GM19240 (cell line): ENCODE data around the gene PIWIL4.
"Not testable (repeated sequence)": the region's sequence is repeated elsewhere in the genome, so short reads cannot be mapped to it uniquely, and the experiment has no call there.

Experiments
- DNase-seq: peaks from one replicate; pipeline ENCODE4 v3.0.0; 2011; ENCODE audit warnings: low spot score; ENCODE audit not compliant: insufficient read length

PIWIL4 gene

DNA sequence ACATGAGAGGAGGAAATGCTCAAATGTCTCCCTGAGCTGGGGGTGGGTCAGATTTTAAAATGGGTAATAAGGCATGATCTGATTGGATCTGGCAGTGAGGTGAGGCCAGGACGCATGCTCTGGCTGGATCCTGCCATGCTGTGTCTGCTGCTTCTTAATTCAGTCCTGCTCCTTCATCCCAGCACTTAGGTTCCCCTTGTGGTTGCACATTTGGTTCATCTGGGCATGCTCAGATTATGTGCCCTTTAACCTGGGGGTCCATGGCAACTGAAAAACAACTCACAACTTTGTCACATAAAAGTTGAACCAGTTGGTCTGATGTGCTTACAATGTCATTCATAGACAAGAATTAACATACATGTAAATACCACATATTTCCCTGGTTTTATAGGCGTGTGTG is 67.9 kb downstream of the PIWIL4 start:
- no peak for DNase-seq

DNA sequence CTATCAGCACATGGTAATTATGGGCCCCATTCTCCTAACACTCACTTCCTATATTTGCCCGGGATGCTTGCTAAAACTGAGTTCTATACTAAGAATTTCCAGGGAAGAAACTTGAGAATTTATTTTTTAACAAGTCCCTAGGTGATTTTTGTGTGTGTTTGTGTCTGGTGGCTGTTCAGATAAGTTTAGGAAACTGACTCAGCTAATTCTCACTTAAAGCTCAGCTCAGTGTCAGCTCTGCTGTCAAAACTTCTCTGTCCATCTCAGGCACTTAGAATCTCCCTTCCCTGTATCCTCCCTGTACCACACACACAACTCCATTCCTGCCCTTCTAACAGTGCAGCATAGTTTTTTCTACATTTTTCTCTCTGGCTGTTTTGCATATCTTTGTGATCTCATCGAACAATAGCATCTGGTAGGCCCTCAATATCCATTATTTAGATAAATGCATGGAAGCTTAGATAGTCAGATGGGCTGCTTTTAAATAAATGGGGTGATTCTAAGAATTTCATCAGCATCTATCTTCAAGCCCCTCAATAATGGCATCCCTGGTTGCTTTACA is 69.3 kb downstream of the PIWIL4 start:
- DNase-seq: no peak

DNA sequence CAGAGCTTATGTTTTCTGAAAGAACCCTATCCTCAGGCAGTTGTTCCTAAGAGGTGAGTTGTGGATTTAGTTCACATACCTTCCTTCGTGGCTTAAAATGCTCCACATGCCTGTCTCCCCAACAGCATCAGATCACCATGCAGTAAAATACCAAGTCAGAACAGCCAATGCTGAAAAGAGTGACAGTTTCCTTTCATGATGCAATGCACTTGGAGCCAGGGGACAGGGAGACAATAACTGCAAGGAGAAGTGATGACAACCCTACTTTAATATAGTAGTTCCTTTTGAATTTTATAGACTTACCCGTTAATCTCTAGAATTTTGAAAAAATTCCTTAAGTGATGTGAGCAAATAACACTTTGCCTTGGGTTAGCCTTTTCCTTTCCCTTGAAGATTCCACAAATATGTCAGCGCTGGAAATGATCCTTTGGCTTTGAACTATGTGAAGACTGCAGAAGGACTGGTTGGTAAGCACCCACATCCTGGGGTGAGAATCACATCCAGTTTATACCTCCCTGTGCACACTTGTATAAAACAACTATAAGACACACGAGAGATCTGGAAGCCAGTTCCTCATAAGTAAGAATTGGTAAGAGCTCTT is 71.2 kb downstream of the PIWIL4 start:
- DNase-seq: no peak

DNA sequence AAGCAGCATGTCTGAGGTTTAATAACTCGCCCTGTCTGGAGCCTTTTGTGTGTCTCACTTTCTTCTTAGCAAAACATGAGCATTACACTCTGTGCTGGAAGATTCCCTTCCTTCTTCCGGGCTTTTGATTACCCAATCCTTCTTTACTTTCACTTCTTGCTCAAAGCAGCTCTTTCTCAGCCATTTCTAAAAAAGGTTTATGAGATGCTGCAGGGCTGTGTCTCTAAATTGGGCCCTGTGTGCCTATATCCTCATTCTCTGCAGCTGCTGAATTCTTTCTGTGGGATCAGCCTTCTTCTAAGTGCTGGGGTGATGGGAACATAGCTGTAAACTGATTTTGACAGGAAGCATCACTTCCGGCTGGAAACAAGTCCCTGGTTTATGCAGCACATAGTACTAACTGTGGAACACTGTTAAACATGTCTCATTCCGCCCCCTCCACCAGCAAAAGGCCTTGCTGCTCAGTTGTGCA is 71.8 kb downstream of the PIWIL4 start:
- no peak for DNase-seq

DNA sequence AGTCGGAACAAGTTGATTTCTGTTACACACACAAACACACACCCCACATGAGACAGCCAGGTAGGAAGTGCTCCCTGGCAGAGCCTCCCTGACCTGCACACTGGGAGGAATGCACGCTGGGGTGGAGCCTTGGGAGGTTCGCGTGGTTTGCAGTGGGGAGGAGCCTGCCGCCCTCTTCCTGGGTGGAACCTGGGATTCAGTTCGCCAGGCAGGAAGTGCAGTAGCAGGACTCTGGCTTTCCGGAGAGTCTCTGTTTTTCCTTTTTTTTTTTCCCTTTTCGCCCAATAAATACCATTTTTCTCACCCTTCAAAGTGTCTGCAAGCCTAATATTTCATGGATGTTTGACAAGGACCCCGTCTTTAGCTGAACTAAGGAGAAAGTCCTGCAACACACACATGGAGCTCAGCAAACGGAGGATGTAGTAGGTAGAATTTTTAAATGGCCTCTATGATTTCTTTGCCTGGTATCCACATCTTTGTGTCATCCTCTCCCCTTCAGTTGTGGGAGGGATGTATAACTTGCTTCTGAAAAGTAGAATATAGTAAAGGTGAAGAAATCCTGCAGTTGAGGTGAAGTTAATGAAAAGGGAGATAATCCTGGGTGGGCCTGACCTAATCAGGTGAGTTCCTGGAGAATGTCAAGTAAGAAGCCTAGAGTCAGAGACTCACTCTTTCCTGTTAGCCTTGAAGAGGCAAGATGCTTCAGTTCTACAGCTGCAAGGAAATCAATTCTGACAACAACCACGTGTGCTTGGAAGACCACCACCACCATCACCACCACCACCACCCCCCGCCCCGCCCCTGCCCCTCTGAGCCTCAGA is 72.9 kb downstream of the PIWIL4 start:
- DNase-seq: no peak

DNA sequence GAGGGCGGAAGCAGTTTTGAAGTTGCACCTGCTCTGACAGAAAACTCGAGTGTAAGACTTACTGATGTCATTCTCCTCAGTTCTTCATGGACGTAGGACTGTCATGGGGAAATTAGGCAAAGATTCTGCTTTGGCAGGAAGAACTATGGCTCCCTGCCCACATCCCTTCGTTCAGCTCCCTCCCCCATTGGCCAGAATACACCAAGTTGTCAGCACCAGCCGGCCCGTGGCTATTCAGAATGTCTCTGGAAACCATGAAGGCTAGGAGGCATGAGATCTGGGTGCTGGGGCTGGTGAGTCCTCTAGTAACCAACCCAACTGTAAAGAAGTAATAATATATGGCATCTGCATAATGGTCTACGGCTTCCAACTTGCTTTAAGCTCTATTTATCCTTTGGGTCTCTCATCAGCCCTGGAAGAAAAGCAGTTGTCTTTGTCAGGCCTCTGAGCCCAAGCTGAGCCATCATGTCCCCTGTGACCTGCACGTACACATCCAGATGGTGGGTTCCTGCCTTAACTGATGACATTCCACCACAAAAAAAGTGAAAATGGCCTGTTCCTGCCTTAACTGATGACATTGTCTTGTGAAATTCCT is 74.1 kb downstream of the PIWIL4 start:
- DNase-seq: no peak

DNA sequence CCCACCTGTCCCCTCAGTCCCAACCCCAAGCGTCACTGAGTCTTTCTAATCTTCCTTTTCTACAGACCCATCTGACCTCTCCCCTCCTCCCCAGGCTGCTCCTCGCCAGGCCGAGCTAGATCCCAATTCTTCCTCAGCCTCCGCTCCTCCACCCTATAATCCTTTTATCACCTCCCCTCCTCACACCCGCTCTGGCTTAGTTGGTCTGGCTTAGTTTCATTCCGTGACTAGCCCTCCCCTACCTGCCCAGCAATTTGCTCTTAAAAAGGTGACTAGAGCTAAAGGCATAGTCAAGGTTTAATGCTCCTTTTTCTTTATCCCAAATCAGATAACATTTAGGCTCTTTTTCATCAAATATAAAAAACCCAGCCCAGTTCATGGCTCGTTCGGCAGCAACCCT is 76.0 kb downstream of the PIWIL4 start:
- DNase-seq: not testable (repeated sequence)

DNA sequence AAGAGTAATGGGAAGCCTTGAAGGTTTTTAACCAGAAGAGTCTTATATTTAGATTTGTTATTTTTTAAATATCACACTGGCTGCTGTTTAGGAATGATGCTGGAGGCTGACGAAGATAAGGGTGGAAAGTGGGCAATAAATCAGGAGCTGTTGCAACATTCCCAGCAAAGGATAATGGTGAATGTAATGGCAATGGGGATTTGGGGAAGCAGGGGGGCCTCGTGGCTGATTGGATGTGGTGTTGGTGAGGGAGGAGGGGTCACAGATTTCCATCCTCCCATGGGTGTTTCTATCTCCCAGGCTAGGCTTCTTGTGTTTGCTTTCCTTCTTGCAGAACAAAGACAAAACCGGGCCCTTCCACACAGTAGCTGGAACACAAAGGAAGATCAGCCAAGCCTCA is 80.8 kb downstream of the PIWIL4 start:
- no peak for DNase-seq

DNA sequence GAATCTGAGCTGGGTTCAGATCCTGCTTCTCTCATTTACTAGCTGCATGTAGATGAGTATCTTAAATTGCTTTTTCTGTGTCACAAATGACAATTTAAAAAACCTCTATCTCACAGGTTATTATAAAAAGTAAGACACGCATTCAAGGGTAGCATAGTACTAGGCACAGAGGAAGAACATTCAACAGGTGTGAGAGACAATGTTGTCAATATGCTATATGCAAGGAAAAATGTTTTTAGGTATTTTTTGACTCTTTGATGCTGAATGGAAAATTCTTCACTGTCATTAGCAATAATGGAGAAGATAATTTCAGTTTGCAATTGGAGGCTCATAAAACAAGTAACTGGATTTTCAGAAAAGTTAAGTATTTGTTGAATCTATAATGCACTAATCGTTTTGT is 81.6 kb downstream of the PIWIL4 start:
- DNase-seq: no peak

DNA sequence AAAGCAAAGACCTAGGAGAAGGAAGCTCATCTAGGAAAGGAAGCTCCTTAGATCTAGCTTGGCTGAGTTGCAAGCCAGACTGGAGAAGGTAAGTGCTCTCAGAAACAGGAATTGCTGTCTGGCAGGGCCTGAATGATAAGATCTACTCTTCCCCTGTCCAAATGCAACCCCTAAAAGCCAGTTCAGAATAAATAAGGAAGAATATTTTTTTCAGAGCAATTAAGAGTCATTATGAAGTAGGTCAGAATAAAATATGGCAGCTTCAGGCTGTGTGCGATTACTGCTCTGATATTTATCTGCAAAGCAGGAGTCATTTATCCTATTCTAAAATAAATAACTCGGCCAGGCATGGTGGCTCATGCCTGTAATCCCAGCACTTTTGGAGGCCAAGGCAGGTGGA is 82.1 kb downstream of the PIWIL4 start:
- no peak for DNase-seq

DNA sequence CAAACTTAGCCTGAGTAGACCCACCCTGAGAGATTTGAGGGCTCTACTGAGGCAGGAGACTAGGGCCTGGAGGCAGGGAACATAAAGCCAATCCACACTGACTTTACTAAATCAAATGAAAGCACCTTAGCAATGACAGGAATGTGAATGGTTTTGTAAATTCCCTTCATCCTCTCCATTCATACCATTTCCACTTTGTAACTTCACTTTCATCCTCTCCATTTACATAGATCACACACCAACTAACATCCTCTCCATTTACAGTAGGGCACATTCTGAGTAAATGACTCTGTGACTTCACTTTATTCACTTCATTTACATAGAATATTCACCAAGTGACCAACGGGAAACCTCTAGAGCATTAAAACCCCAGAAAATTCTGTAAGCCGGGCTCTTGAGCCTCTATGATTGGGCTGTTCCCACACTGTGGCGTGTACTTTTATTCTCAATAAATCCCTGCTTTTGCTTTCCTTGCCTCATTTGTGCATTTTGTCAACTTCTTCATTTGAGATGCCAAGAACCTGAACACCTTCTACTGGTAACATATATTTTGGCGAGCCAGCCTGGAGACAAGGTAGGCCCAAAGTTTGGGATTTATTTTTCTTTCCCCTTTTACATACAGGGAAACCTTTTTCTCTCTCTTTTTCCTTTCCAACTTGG is 82.9 kb downstream of the PIWIL4 start:
- no peak for DNase-seq

DNA sequence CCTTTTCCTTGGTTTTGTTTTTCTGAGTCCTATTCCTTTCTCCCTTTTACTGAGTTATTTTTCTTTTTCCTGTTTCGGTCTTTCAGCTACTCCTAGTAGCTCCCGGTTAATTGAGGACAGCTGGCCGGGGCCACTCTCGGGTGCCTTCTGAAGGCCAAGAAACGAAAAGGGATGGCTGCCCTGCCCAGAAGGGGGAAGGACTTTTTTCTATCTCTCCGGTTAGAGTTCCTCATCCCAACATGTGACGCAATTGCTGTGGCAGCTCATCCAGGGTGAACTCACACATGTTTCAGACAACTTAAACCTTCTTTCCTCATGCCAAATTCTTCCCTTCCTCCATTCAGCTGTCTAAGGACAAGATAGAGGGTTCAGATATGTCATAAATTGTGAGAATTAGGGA is 83.6 kb downstream of the PIWIL4 start:
- no peak for DNase-seq

DNA sequence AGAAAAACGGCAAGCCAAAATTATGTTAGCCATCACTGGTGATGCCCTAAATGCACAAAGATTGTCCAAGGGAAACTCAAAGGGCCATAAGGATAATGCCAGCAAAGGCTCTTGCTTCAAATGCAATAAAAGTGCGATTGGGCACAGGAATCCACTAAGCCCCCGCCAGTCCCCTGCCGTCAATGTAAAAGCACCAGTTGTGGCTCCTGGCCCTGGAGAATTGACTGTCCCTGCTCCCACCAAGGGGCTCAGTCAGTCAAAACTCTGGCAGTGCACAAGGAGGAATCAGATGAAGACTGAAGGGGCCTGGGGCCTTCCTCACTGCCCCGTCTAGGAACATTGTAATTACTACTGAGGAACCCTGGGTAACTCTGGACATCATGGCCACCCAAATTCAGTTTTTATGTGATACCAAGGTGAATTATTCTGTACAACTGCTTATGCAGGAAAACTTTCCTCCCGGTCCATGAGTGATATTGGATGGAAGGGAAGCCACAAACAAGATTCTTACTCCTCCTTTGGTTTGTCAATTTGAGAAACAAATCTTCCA is 85.6 kb downstream of the PIWIL4 start:
- no peak for DNase-seq

DNA sequence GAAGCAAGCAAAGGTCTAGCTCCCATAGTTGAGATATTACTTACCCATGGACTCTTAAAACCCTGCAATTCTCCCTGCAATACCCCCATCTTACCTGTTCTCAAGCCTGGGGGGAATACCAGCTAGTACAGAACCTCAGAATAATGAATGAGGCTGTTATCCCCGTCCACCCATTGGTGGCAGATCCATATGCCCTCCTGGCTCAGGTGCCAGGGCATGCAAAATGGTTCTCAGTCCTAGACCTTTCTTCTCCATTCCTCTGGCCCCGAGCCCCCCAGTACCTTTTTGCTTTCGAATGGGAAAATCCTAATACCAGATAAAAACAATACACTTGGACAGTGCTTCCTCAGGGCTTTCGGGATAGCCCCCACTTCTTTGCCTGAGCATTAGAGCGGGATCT is 86.4 kb downstream of the PIWIL4 start:
- DNase-seq: no peak

DNA sequence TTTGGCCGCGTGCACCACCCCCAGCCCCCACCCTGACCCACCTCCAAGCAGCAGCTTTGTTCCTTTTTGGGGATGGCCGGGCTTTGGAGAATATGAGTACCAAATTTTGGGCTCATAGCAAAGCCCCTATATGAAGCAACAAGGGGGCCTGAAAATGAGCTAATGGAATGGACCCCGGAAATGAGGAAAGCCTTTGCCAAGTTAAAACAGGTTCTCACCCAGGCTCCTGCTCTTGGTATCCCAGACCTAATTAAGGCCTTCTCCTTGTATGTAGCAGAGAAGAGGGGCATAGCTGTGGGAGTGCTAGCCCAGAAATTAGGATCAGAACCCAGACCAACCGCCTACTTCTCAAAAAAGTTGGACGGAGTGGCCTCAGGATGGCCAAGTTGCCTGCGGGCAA is 87.0 kb downstream of the PIWIL4 start:
- no peak for DNase-seq

DNA sequence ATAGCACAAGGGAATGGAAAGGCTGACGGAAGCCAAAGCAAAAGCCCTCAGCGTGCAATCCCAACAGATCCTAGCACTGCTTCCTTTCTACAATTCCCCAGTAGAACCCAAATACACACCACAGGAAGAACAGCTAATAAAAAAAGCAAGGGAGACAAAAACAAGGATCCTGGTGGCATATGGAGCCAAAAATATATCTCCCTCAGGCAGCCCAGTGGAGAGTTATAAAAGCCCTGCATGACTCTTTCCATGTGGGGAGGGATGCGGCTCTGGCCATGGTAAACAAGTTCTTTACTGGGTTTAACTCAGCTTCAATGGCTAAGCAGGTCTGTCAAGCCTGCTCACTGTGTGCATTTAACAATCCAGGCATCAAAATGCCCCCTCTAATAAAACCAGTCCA is 88.1 kb downstream of the PIWIL4 start:
- DNase-seq: no peak

DNA sequence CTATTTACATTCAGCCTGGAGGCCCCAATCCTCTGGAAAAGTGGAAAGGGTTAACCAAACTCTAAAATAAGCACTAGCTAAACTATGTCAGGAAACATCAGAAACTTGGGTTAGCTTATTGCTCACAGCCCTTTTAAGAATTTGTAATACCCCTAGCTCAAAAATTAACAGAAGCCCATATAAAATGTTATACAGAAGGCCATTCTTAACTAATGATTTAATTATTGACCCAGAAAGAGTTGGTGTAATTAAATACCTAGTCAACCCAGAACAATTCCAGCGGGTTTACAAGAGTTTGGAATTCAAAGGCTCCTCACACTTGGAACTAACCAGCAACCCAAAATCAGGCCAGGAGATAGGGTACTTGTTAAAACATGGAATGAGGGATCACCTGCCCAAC is 88.8 kb downstream of the PIWIL4 start:
- no peak for DNase-seq

DNA sequence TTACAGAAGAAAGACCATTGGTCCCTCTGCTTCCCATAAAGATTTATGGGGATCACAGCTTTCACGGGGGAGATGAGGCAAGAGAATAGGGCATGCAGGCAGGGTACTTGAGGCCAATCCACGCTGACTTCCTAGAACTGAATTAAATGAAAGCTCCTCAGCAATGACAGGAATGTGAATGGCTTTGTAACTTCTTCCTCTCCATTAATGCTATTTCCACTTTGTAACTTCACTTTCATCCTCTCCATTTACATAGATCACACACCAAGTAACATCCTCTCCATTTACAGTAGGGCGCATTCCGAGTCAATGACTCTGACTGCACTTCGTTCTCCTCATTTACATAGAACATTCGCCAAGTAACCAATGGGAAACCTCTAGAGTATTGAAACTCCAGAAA is 89.8 kb downstream of the PIWIL4 start:
- no peak for DNase-seq

DNA sequence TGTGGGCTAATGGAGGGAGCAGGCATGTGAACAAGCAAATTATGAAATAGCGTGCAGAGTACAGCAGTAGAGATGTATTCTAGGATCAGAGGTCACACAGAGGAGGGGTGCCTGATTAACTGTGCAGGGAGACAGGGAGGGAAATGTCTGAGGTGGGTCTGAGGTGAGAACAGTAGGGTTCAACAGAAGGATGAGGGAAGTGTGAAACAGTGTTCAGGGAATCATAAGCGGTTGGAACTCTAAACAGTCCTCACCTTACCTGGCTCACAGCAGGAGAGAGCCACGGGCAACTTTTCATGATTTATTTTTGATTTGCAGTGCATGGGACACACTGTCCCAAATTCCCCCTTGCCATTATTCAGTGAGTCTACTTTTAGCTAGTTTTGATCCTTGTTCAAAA is 90.5 kb downstream of the PIWIL4 start:
- no peak for DNase-seq

DNA sequence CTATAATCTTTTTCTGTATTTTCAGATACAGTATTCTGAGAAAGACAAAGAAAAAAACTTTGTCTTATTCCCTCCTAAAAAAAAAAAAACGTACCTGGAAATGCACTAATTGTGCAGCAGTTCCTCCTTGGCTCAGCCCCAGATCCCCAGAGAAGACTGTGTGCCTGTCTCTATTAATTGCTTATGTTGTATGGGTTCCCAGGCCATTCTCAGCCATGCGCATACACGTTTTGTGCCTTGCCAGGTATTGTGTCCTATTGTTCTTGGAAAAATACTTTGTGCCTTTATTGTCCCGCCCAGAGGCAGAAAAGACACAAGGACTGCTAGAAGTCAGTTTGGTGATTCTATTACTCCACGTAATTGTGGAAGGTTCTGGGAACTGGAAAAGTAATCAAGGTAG is 91.2 kb downstream of the PIWIL4 start:
- DNase-seq: no peak

DNA sequence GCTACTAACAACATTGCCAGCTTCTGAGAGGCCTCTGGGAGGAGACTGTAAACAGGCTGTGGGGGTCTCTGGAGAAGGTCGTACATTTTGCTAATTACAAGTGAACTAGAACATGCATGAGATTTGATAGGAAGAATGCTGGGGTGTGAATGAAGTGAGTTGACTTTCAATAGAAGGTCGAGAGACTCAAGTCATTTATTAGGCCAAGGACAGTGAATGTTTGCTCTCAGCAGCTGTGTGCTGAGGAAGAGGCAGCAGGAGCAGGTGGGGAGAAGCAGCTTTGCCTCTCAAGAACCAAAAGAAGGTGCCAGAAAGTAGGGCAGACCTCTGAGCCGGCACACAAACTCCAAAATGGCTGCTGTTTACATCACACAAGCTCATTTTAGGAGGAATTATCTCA is 91.7 kb downstream of the PIWIL4 start:
- no peak for DNase-seq

DNA sequence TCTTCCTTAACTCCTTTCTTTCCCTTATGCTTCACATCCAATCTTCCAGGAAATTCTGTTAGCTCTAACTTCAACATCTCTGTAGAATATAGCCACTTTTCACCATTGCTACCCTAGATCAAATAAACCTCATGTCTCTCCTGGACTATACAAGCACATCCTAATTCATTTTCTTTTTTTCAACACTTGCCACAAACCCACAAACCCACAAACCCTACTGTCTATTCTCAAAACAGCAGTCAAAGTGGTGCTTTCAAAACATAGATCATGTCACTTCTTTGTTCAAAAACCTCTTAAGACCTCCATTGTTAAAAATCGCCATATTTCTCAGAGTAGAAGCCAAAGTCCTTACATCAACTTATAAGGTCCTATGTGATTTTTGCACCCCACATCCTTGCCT is 94.3 kb downstream of the PIWIL4 start:
- no peak for DNase-seq
